HG03520 (cell line): ENCODE results near the gene CEP44.
"Not testable (repeated sequence)": the region's sequence is repeated elsewhere in the genome, so short reads cannot be mapped to it uniquely, and the experiment has no call there.

Source experiments
- ATAC-seq: cut with Tn5 transposase; IDR thresholded peaks from one replicate; pipeline ENCODE4 v1.9.1; 2021; ENCODE audit warnings: mild to moderate bottlenecking, moderate library complexity; ENCODE audit not compliant: unreplicated experiment

CEP44 gene

DNA sequence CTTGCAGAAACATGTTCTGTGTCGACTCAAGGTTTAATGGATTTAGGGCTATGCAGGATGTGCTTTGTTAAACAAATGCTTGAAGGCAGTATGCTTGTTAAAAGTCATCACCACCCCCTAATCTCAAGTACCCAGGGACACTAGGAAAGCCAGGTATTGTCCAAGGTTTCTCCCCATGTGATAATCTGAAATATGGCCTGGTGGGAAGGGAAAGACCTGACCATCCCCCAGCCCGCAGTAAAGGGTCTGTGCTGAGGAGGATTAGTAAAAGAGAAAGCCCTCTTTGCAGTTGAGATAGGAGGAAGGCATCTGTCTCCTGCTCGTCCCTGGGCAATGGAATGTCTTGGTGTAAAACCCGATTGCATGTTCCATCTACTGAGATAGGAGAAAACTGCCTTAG is 96.5 kb downstream of the CEP44 start:
- not testable (repeated sequence) for ATAC-seq

DNA sequence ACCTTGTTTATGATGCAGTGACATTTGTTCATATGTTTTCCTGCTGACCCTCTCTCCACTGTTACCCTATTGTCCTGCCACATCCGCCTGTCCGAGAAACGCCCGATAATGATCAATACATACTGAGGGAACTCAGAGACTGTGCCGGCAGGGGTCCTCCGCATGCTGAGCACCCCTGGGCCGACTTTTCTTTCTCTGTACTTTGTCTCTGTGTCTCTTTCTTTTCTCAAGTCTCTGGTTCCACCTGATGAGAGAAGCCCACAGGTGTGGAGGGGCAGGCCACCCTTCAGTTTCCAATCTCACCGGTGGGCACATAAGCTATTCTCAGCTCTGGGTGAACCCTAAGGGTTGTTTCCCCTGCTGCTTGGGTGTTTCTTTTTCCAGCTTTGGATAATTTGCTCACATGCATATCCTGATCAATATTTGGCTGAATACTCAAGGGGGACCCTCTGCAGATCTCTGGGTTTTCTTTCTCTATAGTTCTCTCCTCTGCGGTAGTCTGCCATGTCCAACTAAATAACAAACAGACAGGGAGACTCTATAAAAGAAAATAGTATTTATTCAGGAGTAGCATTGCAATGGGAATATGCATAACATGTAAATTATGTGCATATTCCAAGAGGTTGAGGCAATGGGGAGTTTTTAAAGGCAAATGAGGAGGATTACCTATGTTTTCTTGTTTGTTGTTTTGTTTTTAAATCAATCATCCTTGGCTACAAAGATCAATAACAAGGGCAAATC is 97.2 kb downstream of the CEP44 start:
- ATAC-seq, result no peak

GRCh38 chr4:174381440-174381800 is 97.7 kb downstream of the CEP44 start:
- ATAC-seq, result no peak
